ENCODE data around the gene CX3CR1. TPM values are rescaled to one million over a fixed set of nuclear protein-coding genes. Genes with fewer than 3 reads are reported as not detected.

Gene CX3CR1
- polyA plus RNA-seq, 1 donor from 2014 or later: not detected

DNA sequence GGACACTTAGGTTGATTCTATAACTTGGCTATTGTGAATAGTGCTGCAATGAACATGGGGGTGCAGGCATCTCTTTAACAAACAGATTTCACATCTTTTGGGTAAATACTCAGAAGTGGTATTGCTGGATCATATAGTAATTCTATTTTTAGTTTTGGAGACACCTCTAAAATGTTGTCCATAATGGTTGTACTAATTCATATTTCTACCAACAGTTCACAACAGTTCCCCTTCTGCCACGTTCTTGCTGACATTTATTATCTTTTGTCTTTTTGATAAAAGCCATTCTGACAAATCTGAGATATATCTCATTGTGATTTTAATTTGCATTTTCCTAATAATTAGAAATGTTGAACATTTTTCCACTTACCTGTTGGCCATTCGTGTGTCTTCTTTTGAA, 19.5 kb downstream of the CX3CR1 start:
- Histone ChIP-seq H3K36me3 (ENCODE audit: insufficient read depth, low read length) (no peaks in the 10 kb centered on the region), H3K79me2 (replicated peaks; ENCODE audit: insufficient read depth, low read length) (no peaks in the 10 kb centered on the region), H3K27me3 (ENCODE audit: insufficient read depth, low read depth, low read length) (no peaks in the 10 kb centered on the region), H3K4me2 (ENCODE audit: low read length) (no peak overlapping the region), H3K27ac (ENCODE audit: low read length) (no peak overlapping the region), H2AFZ (ENCODE audit: low read depth, low read length) (no peak overlapping the region), H3K4me3 (ENCODE audit: low read length) (no peak overlapping the region), H3K9me3 (ENCODE audit: low read length) (no peaks in the 10 kb centered on the region), H4K20me1 (ENCODE audit: insufficient read depth) (no peaks in the 10 kb centered on the region), H3F3A (ENCODE audit: insufficient read depth, low read length, poor library complexity, severe bottlenecking) (no peaks in the 10 kb centered on the region), H3K9ac (ENCODE audit: low read length) (no peak overlapping the region), H3K9me2 (ENCODE audit: insufficient read depth, low read length) (no peaks in the 10 kb centered on the region)
- TF ChIP-seq SMC3 (conservative IDR thresholded peaks at IDR 0.05; ENCODE audit: poor library complexity): no peak
- no peak for TF ChIP-seq MXI1 (conservative IDR thresholded peaks at IDR 0.05; ENCODE audit: poor library complexity, severe bottlenecking)
- no peak for TF ChIP-seq EZH2 (IDR thresholded peaks at IDR 0.05; ENCODE audit: borderline replicate concordance, insufficient read depth, low read length, poor library complexity, severe bottlenecking)
- no peak for TF ChIP-seq RAD21 (conservative IDR thresholded peaks at IDR 0.05)
- TF ChIP-seq TAF1 (IDR thresholded peaks at IDR 0.05; ENCODE audit: low read depth): no peak
- TF ChIP-seq, protein P1, sequence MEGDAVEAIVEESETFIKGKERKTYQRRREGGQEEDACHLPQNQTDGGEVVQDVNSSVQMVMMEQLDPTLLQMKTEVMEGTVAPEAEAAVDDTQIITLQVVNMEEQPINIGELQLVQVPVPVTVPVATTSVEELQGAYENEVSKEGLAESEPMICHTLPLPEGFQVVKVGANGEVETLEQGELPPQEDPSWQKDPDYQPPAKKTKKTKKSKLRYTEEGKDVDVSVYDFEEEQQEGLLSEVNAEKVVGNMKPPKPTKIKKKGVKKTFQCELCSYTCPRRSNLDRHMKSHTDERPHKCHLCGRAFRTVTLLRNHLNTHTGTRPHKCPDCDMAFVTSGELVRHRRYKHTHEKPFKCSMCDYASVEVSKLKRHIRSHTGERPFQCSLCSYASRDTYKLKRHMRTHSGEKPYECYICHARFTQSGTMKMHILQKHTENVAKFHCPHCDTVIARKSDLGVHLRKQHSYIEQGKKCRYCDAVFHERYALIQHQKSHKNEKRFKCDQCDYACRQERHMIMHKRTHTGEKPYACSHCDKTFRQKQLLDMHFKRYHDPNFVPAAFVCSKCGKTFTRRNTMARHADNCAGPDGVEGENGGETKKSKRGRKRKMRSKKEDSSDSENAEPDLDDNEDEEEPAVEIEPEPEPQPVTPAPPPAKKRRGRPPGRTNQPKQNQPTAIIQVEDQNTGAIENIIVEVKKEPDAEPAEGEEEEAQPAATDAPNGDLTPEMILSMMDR (IDR thresholded peaks at IDR 0.05; ENCODE audit: poor library complexity, severe bottlenecking): no peak
- TF ChIP-seq EP300 (conservative IDR thresholded peaks at IDR 0.05; ENCODE audit: poor library complexity, severe bottlenecking): no peak
- TF ChIP-seq POLR2AphosphoS5 (IDR thresholded peaks at IDR 0.05): no peak
- TF ChIP-seq, protein P2, sequence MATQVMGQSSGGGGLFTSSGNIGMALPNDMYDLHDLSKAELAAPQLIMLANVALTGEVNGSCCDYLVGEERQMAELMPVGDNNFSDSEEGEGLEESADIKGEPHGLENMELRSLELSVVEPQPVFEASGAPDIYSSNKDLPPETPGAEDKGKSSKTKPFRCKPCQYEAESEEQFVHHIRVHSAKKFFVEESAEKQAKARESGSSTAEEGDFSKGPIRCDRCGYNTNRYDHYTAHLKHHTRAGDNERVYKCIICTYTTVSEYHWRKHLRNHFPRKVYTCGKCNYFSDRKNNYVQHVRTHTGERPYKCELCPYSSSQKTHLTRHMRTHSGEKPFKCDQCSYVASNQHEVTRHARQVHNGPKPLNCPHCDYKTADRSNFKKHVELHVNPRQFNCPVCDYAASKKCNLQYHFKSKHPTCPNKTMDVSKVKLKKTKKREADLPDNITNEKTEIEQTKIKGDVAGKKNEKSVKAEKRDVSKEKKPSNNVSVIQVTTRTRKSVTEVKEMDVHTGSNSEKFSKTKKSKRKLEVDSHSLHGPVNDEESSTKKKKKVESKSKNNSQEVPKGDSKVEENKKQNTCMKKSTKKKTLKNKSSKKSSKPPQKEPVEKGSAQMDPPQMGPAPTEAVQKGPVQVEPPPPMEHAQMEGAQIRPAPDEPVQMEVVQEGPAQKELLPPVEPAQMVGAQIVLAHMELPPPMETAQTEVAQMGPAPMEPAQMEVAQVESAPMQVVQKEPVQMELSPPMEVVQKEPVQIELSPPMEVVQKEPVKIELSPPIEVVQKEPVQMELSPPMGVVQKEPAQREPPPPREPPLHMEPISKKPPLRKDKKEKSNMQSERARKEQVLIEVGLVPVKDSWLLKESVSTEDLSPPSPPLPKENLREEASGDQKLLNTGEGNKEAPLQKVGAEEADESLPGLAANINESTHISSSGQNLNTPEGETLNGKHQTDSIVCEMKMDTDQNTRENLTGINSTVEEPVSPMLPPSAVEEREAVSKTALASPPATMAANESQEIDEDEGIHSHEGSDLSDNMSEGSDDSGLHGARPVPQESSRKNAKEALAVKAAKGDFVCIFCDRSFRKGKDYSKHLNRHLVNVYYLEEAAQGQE (IDR thresholded peaks at IDR 0.05; ENCODE audit: borderline replicate concordance): no peak

DNA sequence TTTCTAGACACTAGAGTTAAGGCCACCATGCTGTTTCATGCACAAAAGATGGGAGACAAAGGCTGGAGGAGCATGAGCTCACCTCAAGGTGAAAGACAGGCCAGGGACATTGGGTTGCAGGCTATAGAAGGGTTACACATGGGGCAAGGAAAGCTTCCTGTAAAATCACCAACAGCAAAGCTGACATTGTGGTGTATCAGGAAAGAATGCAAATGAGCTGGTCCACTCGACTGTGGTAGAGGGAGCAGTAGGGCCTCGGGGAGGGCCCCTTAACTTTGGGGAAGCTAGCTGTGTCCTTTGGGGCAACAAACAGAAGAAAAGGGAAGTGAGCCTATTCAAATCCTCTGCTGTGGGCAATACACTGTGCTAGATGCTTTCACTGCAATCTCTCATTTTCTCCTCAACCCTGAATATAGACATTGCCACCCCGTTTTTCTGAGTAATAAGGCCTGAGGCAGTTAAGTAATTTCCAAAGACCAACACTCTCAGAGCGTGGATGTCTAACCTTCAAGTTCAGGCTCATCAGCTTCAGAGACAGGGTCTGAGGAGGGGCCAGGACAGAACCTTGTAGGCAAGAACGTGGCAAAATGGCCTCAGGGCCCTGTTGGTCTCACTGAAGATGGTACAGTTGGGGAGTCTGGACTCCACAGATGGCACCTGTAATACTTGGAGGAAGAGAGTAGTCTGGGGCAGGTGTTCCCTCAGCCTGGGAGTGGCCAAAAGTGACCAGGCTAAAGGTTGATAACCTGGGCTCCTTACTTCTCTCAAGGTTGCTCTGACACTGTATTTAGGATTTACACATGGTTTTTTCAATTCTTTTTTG, 24.1 kb downstream of the CX3CR1 start:
- H3K4me2 ChIP-seq (ENCODE audit: low read length): no peak overlapping the region
- no peaks in the 10 kb centered on the region for H3K27me3 ChIP-seq (ENCODE audit: insufficient read depth, low read depth, low read length)
- no peak overlapping the region for H3K9ac ChIP-seq (ENCODE audit: low read length)
- H3K4me3 ChIP-seq (ENCODE audit: low read length): no peak overlapping the region
- H3F3A ChIP-seq (ENCODE audit: insufficient read depth, low read length, poor library complexity, severe bottlenecking): no peaks in the 10 kb centered on the region
- H3K27ac ChIP-seq (ENCODE audit: low read length): no peak overlapping the region
- H3K36me3 ChIP-seq (ENCODE audit: insufficient read depth, low read length): no peaks in the 10 kb centered on the region
- no peaks in the 10 kb centered on the region for H3K79me2 ChIP-seq (replicated peaks; ENCODE audit: insufficient read depth, low read length)
- H2AFZ ChIP-seq (ENCODE audit: low read depth, low read length): no peak overlapping the region
- TF ChIP-seq EZH2 (IDR thresholded peaks at IDR 0.05; ENCODE audit: borderline replicate concordance, insufficient read depth, low read length, poor library complexity, severe bottlenecking) (no peak), TAF1 (IDR thresholded peaks at IDR 0.05; ENCODE audit: low read depth) (no peak), SMC3 (conservative IDR thresholded peaks at IDR 0.05; ENCODE audit: poor library complexity) (no peak), POLR2AphosphoS5 (IDR thresholded peaks at IDR 0.05) (no peak), MXI1 (conservative IDR thresholded peaks at IDR 0.05; ENCODE audit: poor library complexity, severe bottlenecking) (no peak), RAD21 (conservative IDR thresholded peaks at IDR 0.05) (no peak), EP300 (conservative IDR thresholded peaks at IDR 0.05; ENCODE audit: poor library complexity, severe bottlenecking) (no peak)
- TF ChIP-seq, protein P1 (IDR thresholded peaks at IDR 0.05; ENCODE audit: poor library complexity, severe bottlenecking): no peak
- TF ChIP-seq, protein P2 (IDR thresholded peaks at IDR 0.05; ENCODE audit: borderline replicate concordance): no peak
- H3K9me2 ChIP-seq (ENCODE audit: insufficient read depth, low read length): no peaks in the 10 kb centered on the region
- no peaks in the 10 kb centered on the region for H4K20me1 ChIP-seq (ENCODE audit: insufficient read depth)
- no peaks in the 10 kb centered on the region for H3K9me3 ChIP-seq (ENCODE audit: low read length)

Measured in neural cell (in vitro differentiated cells).